Activated T-cell treated with anti-CD3 and anti-CD28 coated beads, Interleukin-2, amount 50 U/mL, for 72 hours (primary cell): ENCODE measurements around the gene CCT4. TPM values are rescaled to one million over a fixed set of nuclear protein-coding genes. Genes with fewer than 3 reads are reported as not detected.

Source experiments
- ATAC-seq, 2 donors: fragments of 150-1000 bp; cut with Tn5 transposase; replicated peaks in 1 of 2; 2 replicates each; pipeline ENCODE4 v1.10.0; 2021; ENCODE audit warnings: moderate library complexity in 2 of 2, mild to moderate bottlenecking in 1 of 2
- DNase-seq, 2 donors: peaks; one replicate each; pipeline ENCODE4 v3.0.0; 2021 to 2022; ENCODE audit warnings: mixed read lengths in 1 of 2
- H3K27ac Mint-ChIP-seq: one replicate; pipeline ENCODE4 v1.8.0; 2022; ENCODE audit warnings: mild to moderate bottlenecking, moderate library complexity, mixed read lengths
- H3K27me3 Mint-ChIP-seq: one replicate; pipeline ENCODE4 v1.8.0; 2022; ENCODE audit warnings: low read depth, mixed read lengths
- H3K36me3 Mint-ChIP-seq, 2 donors: one replicate each; pipeline ENCODE4 v1.8.0; 2022; ENCODE audit warnings: mixed read lengths in 2 of 2, mild to moderate bottlenecking in 1 of 2; ENCODE audit not compliant: insufficient read depth in 2 of 2
- H3K4me1 Mint-ChIP-seq: one replicate; pipeline ENCODE4 v1.8.0; 2022; ENCODE audit warnings: low read depth, mixed read lengths
- H3K4me3 Mint-ChIP-seq, 2 donors: one replicate each; pipeline ENCODE4 v1.8.0; 2022; ENCODE audit warnings: mild to moderate bottlenecking in 2 of 2, mixed read lengths in 2 of 2, moderate library complexity in 2 of 2
- H3K9me3 Mint-ChIP-seq, 2 donors: one replicate each; pipeline ENCODE4 v1.8.0; 2022; ENCODE audit warnings: mixed read lengths in 2 of 2
- total RNA-seq, 2 donors: library from RNA; stranded (reverse); gene quantifications; one replicate each; pipeline ENCODE4 v1.2.3, GENCODE V29; 2022

The CCT4 gene
- total RNA-seq, 2 donors from 2014 or later = 251 to 300 TPM

GRCh38 chr2:61822255-61822654 is 66.2 kb downstream of the CCT4 start:
- ATAC-seq = no peak
- H3K27me3 Mint-ChIP-seq = no peaks in the 10 kb centered on the region
- no peaks in the 10 kb centered on the region for H3K9me3 Mint-ChIP-seq
- H3K4me1 Mint-ChIP-seq = no peaks in the 10 kb centered on the region
- H3K4me3 Mint-ChIP-seq = no peak overlapping the region
- DNase-seq = no peak
- H3K36me3 Mint-ChIP-seq = no peaks in the 10 kb centered on the region
- no peak overlapping the region for H3K27ac Mint-ChIP-seq

Other genes starting within 250 kb of the CCT4 start
- 1 to 10 TPM; 6.9 to 9.1 TPM for gene FAM161A, start 34.6 kb downstream of the CCT4 start, total RNA-seq
- 10 to 100 TPM; 34.3 to 34.7 TPM for gene COMMD1, start 17.0 kb upstream of the CCT4 start, total RNA-seq